NCI-H526 (cell line): ENCODE data around the gene ASTN2.

Experiments
- DNase-seq, 2 experiments: peaks; one replicate each; lab custom pipeline; 2025; lab: John Stamatoyannopoulos, UW

ASTN2 gene

DNA sequence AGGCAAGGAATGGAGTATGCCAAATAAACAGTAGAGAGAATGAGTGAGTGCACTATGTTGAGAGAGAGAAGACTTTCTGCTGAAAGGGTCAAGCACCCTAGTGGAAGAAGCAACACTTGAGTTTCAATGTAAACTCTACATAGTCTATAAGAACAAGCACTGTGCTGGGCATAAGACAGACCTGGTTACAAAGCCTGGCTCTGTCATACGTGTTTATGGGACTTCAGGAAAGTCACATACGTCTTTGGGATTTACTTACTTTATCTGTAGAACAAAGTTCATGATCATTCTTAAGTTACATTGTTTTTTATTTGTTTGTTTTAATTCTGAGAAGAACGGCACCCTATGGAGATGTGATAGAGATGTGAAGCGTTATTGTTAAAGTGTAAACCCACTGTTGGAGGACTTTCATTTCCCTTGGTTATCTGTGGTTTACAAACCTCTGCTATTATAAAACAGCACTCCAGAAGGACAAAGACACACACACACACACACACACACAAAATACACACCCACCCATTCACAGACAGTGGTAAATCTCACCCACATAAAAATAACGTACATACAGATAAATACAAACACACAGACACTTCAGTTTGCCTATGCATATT is 798.4 kb downstream of the ASTN2 start:
- no peak for DNase-seq

GRCh38 chr9:116608064-116608463 is 806.8 kb downstream of the ASTN2 start:
- DNase-seq = no peak

GRCh38 chr9:116605904-116606341 is 808.9 kb downstream of the ASTN2 start:
- DNase-seq = no peak

GRCh38 chr9:116605060-116605459 is 809.8 kb downstream of the ASTN2 start:
- no peak for DNase-seq

GRCh38 chr9:116604251-116604650 is 810.6 kb downstream of the ASTN2 start:
- DNase-seq = no peak

DNA sequence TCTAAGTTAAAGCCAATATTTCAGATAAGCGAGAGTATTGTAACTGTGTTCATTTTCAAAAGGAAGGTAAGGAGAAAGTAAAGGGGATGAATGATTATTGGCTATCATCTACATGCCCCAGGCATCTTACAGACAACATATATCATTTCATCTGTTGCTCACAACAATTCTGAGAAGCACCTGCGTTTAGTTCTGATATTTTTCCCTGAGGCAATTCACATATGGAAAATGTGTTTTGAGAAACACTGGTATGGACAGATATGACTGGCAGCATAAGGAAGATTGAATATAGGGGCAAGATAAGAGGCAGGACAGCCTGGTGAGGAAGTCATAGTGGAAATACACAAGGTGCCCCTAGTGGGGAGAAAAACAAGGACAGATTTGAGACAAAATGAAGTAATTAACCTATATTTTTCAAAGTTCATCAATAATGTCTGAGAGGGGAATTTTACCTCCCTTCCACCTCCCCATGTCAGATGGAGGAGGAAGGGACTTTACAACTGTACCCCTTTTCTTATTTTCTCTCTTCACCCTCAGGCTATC is 815.4 kb downstream of the ASTN2 start:
- DNase-seq = no peak

GRCh38 chr9:116596646-116597045 is 818.2 kb downstream of the ASTN2 start:
- no peak for DNase-seq

- DNase-seq = no peak
These were observed 820.3 kb downstream of the ASTN2 start for GRCh38 chr9:116594547-116594946.

DNA sequence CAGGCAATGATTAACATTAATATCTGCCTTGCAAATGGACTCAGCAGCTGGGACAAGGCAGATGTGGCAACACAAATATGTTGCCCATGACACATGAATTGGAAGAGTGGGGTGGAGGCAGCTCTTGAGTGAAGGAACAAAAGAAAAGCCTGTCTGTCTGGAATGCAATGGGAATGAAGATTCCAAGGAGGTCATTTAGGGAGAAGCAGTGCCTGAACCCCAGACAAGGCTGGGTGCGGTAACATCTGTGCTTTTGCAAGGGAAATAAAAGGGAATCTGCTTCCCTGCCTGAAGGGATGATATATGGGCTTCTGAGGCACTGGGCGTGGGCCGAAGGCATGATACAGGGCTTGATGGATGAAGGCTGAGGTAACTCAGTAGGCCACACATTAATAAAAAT is 821.9 kb downstream of the ASTN2 start:
- no peak for DNase-seq

GRCh38 chr9:116589392-116590354 is 825.2 kb downstream of the ASTN2 start:
- peak; percentile 47 to 58 for DNase-seq

- no peak for DNase-seq
These were observed 826.9 kb downstream of the ASTN2 start for GRCh38 chr9:116587919-116588318.

DNA sequence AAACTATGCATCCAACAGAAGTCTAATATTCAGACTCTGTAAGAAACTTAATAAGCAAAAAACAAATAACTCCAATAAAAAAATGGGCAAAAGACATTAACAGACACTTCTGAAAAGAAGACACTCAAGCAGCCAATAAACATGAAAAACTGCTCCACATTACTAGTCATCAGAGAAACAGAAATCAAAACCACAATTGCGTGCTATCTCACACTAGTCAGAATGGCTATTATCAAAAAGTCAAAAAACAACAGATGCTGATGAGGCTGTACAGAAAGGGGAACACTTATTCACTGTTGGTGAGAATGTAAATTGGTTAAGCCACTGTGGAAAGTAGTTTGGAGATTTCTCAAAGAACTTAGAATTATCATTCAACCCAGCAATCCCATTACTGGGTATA is 829.0 kb downstream of the ASTN2 start:
- DNase-seq = no peak

- DNase-seq = no peak
These were observed 829.7 kb downstream of the ASTN2 start for GRCh38 chr9:116585204-116585603.

GRCh38 chr9:116580853-116581252 is 834.0 kb downstream of the ASTN2 start:
- no peak for DNase-seq

GRCh38 chr9:116576386-116576785 is 838.5 kb downstream of the ASTN2 start:
- DNase-seq = no peak

GRCh38 chr9:116574027-116574679 is 840.7 kb downstream of the ASTN2 start:
- peak; percentile 59 to 66 for DNase-seq

GRCh38 chr9:116572095-116572748 is 842.6 kb downstream of the ASTN2 start:
- DNase-seq = peak; percentile 5 to 45

GRCh38 chr9:116569111-116569510 is 845.7 kb downstream of the ASTN2 start:
- no peak for DNase-seq

DNA sequence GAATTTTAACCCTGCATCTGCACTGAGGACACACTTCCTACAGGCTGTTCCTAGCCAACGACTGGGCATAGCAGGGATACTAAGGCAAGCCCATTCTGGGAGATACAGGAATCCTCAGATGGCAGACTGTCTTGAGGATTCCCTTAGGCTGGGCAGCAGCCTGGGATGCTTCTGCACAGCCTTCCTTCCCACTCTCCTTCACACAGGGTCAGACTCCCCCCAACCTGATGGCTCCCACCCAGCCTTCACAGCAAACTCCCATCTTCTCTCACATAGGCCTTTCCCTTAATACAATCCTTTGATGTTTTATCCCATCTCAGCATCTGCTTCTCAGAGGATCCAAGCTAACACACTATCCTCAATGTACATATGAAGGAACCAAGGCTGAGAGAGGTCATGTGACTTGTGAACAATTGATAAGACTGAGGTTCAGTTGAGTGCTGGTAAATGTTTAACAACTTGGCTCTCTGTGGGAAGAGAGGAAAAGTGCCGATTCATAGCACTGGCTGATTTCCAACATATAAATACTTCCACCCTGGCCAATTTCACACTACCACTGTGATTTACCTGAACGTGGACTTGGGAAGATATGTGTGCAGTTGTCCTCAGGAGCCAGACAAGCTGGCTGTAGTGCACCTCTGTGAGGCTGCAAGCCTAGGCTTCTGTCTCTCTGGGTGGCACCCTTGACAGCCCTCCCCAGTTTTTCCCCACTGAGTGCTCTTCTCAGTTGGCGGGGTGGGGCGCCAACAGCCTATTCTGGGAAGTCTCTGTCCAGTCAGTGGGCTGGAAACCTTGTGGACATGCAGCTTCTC is 848.0 kb downstream of the ASTN2 start:
- DNase-seq = no peak

- DNase-seq = no peak
These were observed 848.9 kb downstream of the ASTN2 start for GRCh38 chr9:116565986-116566385.

- no peak for DNase-seq
These were observed 850.5 kb downstream of the ASTN2 start for GRCh38 chr9:116564266-116564793.
